Tibial nerve (tissue), 4 donors: ENCODE results near the gene MAN2B1. TPM values are rescaled to one million over a fixed set of nuclear protein-coding genes. Genes with fewer than 3 reads are reported as not detected.

Experiments used
- DNase-seq, 2 donors: peaks; one replicate each; pipeline ENCODE4 v3.0.0-alpha.2; 2019; ENCODE audit warnings: low spot score in 2 of 2
- H3K27ac ChIP-seq, 4 donors: fragments of 200-600 bp; sonication (generic) in 3 of 4; one replicate each; pipeline ENCODE4 v1.5.1; 2017 to 2019; ENCODE audit warnings: mild to moderate bottlenecking in 1 of 4
- H3K27me3 ChIP-seq, 2 donors: fragments of 200-600 bp; sonication (generic) in 1 of 2; one replicate each; pipeline versions ENCODE4 v1.5.1 to v1.6.0; 2017 to 2019
- H3K36me3 ChIP-seq, 3 donors: fragments of 200-600 bp; sonication (generic); one replicate each; pipeline ENCODE4 v1.5.1; 2018 to 2019
- H3K4me1 ChIP-seq, 4 donors: fragments of 200-600 bp; sonication (generic) in 3 of 4; one replicate each; pipeline ENCODE4 v1.5.1; 2017 to 2019
- H3K4me3 ChIP-seq, 4 donors: fragments of 200-600 bp; sonication (generic) in 3 of 4; one replicate each; pipeline ENCODE4 v1.5.1; 2017 to 2019; ENCODE audit warnings: mild to moderate bottlenecking in 1 of 4, moderate library complexity in 1 of 4
- H3K9me3 ChIP-seq, 4 donors: fragments of 200-600 bp; sonication (generic) in 3 of 4; one replicate each; pipeline ENCODE4 v1.5.1; 2017 to 2019
- EP300 ChIP-seq, 2 donors: sonication (generic); formaldehyde crosslinking; IDR thresholded peaks; one replicate each; pipeline ENCODE4 v1.6.1; 2017; ENCODE audit warnings: antibody characterized with exemption in 2 of 2, mild to moderate bottlenecking in 1 of 2
- POLR2A ChIP-seq, 2 donors: fragments of 450-650 bp; IDR thresholded peaks; one replicate each; pipeline ENCODE4 v1.6.1; 2017; ENCODE audit warnings: antibody characterized with exemption in 2 of 2, mild to moderate bottlenecking in 2 of 2, moderate library complexity in 2 of 2
- WGBS, 2 donors: methylation state at CpG; one replicate each; pipeline ENCODE4 v1.1.5; 2018; 5-methylcytosine and 5-hydroxymethylcytosine counted together
- total RNA-seq, 4 donors: library from RNA; depleted of rRNA; stranded (reverse); fragments of >200 nt; gene quantifications; one replicate each; pipeline ENCODE4 v1.1.0, GENCODE V29; 2016
- TF ChIP-seq, protein P1 (sequence below), 5 experiments: fragments of 200-600 bp in 3 of 5; fragments of 450-650 bp in 2 of 5; sonication (generic) in 3 of 5; IDR thresholded peaks; one replicate each; pipeline ENCODE4 v1.5.1; 2016 to 2019; ENCODE audit warnings: antibody characterized with exemption in 5 of 5, mild to moderate bottlenecking in 3 of 5, moderate library complexity in 2 of 5

Gene MAN2B1
- total RNA-seq, 4 donors from 2014 or later, result 48.5 to 89.4 (median 58.5) TPM

GRCh38 chr19:12655546-12655945 is 11.0 kb downstream of the MAN2B1 start:
- no peak overlapping the region for H3K4me3 ChIP-seq
- TF ChIP-seq EP300 (IDR thresholded peaks at IDR 0.05) (no peak), POLR2A (IDR thresholded peaks at IDR 0.05) (no peak)
- TF ChIP-seq, protein P1, sequence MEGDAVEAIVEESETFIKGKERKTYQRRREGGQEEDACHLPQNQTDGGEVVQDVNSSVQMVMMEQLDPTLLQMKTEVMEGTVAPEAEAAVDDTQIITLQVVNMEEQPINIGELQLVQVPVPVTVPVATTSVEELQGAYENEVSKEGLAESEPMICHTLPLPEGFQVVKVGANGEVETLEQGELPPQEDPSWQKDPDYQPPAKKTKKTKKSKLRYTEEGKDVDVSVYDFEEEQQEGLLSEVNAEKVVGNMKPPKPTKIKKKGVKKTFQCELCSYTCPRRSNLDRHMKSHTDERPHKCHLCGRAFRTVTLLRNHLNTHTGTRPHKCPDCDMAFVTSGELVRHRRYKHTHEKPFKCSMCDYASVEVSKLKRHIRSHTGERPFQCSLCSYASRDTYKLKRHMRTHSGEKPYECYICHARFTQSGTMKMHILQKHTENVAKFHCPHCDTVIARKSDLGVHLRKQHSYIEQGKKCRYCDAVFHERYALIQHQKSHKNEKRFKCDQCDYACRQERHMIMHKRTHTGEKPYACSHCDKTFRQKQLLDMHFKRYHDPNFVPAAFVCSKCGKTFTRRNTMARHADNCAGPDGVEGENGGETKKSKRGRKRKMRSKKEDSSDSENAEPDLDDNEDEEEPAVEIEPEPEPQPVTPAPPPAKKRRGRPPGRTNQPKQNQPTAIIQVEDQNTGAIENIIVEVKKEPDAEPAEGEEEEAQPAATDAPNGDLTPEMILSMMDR (IDR thresholded peaks at IDR 0.05), result no peak
- peaks cover 3 to 87% (median 18%) of the 10 kb centered on the region in 3 donors for H3K36me3 ChIP-seq
- no peak overlapping the region for H3K27ac ChIP-seq
- H3K9me3 ChIP-seq, result no peaks in the 10 kb centered on the region
- WGBS, 2 donors, result 95 to 96% methylated on average over 8 of the region's 8 CpGs
- no peaks in the 10 kb centered on the region for H3K4me1 ChIP-seq
- DNase-seq, result no peak
- H3K27me3 ChIP-seq, result no peaks in the 10 kb centered on the region

GRCh38 chr19:12652219-12652618 is 14.3 kb downstream of the MAN2B1 start:
- Histone ChIP-seq H3K4me1 (peaks cover 0 to 15% (median 7%) of the 10 kb centered on the region in 4 donors), H3K36me3 (peaks cover 3 to 54% (median 12%) of the 10 kb centered on the region in 3 donors), H3K9me3 (no peaks in the 10 kb centered on the region), H3K27me3 (no peaks in the 10 kb centered on the region), H3K4me3 (no peak overlapping the region), H3K27ac (no peak overlapping the region)
- TF ChIP-seq EP300 (IDR thresholded peaks at IDR 0.05) (no peak), POLR2A (IDR thresholded peaks at IDR 0.05) (no peak)
- TF ChIP-seq, protein P1 (IDR thresholded peaks at IDR 0.05), result no peak
- no peak for DNase-seq
- 84 to 92% methylated on average over 4 to 6 of the region's 6 CpGs for WGBS, 2 donors

GRCh38 chr19:12649941-12650340 is 16.6 kb downstream of the MAN2B1 start:
- Histone ChIP-seq H3K27ac (no peak overlapping the region), H3K4me3 (no peak overlapping the region), H3K4me1 (peaks cover 0 to 16% (median 7%) of the 10 kb centered on the region in 4 donors), H3K9me3 (no peaks in the 10 kb centered on the region), H3K27me3 (no peaks in the 10 kb centered on the region), H3K36me3 (peaks cover 0 to 38% (median 3%) of the 10 kb centered on the region in 3 donors)
- DNase-seq, result no peak
- WGBS, 2 donors, result 94 to 97% methylated on average over 10 of the region's 10 CpGs
- TF ChIP-seq POLR2A (IDR thresholded peaks at IDR 0.05) (no peak), EP300 (IDR thresholded peaks at IDR 0.05) (no peak)
- TF ChIP-seq, protein P1 (IDR thresholded peaks at IDR 0.05), result no peak

GRCh38 chr19:12648088-12648487 is 18.5 kb downstream of the MAN2B1 start:
- peaks cover 0 to 28% (median 0%) of the 10 kb centered on the region in 3 donors for H3K36me3 ChIP-seq
- no peaks in the 10 kb centered on the region for H3K9me3 ChIP-seq
- H3K27me3 ChIP-seq, result no peaks in the 10 kb centered on the region
- H3K4me1 ChIP-seq, result peaks cover 0 to 16% (median 7%) of the 10 kb centered on the region in 4 donors
- no peak for DNase-seq
- WGBS, 2 donors, result 11 to 18% methylated on average over 28 to 29 of the region's 29 CpGs
- TF ChIP-seq, protein P1 (IDR thresholded peaks at IDR 0.05), result no peak
- no peak for TF ChIP-seq POLR2A (IDR thresholded peaks at IDR 0.05)
- TF ChIP-seq EP300 (IDR thresholded peaks at IDR 0.05), result no peak
- peak overlapping the region in 3 of 4 donors; percentile 4 to 40 (median 20) for H3K4me3 ChIP-seq
- H3K27ac ChIP-seq, result no peak overlapping the region

GRCh38 chr19:12647490-12648071 is 19.0 kb downstream of the MAN2B1 start:
- TF ChIP-seq POLR2A (IDR thresholded peaks at IDR 0.05) (no peak), EP300 (IDR thresholded peaks at IDR 0.05) (no peak)
- peaks cover 0 to 16% (median 7%) of the 10 kb centered on the region in 4 donors for H3K4me1 ChIP-seq
- peak in 1 of 2 donors; percentile 18 for DNase-seq
- 14 to 23% methylated on average over 30 of the region's 31 CpGs for WGBS, 2 donors
- no peaks in the 10 kb centered on the region for H3K27me3 ChIP-seq
- H3K36me3 ChIP-seq, result peaks cover 0 to 28% (median 0%) of the 10 kb centered on the region in 3 donors
- no peaks in the 10 kb centered on the region for H3K9me3 ChIP-seq
- H3K27ac ChIP-seq, result no peak overlapping the region
- H3K4me3 ChIP-seq, result peak overlapping the region in 3 of 4 donors; percentile 4 to 40 (median 20)
